GM21423 (cell line): ENCODE results near the gene CCT7.
"Not testable (repeated sequence)": the region's sequence is repeated elsewhere in the genome, so short reads cannot be mapped to it uniquely, and the experiment has no call there.

Experiments
- ATAC-seq: cut with Tn5 transposase; IDR thresholded peaks from one replicate; pipeline ENCODE4 v1.9.1; 2021; ENCODE audit warnings: mild to moderate bottlenecking, moderate library complexity; ENCODE audit not compliant: unreplicated experiment

CCT7 gene

GRCh38 chr2:73254343-73255006 is 20.4 kb downstream of the CCT7 start:
- ATAC-seq = no peak

GRCh38 chr2:73255007-73255644 is 21.0 kb downstream of the CCT7 start:
- ATAC-seq = no peak

- ATAC-seq = no peak
Observed at GRCh38 chr2:73255907-73256617, 22.0 kb downstream of the CCT7 start.

GRCh38 chr2:73256618-73256922 is 22.5 kb downstream of the CCT7 start:
- ATAC-seq = no peak

- no peak for ATAC-seq
Observed at GRCh38 chr2:73257021-73257420, 22.9 kb downstream of the CCT7 start.

GRCh38 chr2:73257425-73258125 is 23.5 kb downstream of the CCT7 start:
- no peak for ATAC-seq

GRCh38 chr2:73258186-73258912 is 24.2 kb downstream of the CCT7 start:
- ATAC-seq = no peak

- ATAC-seq = no peak
Observed at GRCh38 chr2:73258913-73259215, 24.8 kb downstream of the CCT7 start.

GRCh38 chr2:73259276-73259675 is 25.2 kb downstream of the CCT7 start:
- ATAC-seq = no peak

- ATAC-seq = no peak
Observed at GRCh38 chr2:73259704-73260337, 25.7 kb downstream of the CCT7 start.

- no peak for ATAC-seq
Observed at GRCh38 chr2:73260338-73260984, 26.4 kb downstream of the CCT7 start.

GRCh38 chr2:73262108-73262651 is 28.1 kb downstream of the CCT7 start:
- no peak for ATAC-seq

- ATAC-seq = not testable (repeated sequence)
Observed at GRCh38 chr2:73262691-73263429, 28.8 kb downstream of the CCT7 start.

- no peak for ATAC-seq
Observed at GRCh38 chr2:73263540-73264331, 29.6 kb downstream of the CCT7 start.

- no peak for ATAC-seq
Observed at GRCh38 chr2:73264332-73264606, 30.2 kb downstream of the CCT7 start.

GRCh38 chr2:73264783-73265182 is 30.7 kb downstream of the CCT7 start:
- no peak for ATAC-seq

- no peak for ATAC-seq
Observed at GRCh38 chr2:73265298-73266060, 31.4 kb downstream of the CCT7 start.
